ENCODE data around the gene UBTD1.

DNA sequence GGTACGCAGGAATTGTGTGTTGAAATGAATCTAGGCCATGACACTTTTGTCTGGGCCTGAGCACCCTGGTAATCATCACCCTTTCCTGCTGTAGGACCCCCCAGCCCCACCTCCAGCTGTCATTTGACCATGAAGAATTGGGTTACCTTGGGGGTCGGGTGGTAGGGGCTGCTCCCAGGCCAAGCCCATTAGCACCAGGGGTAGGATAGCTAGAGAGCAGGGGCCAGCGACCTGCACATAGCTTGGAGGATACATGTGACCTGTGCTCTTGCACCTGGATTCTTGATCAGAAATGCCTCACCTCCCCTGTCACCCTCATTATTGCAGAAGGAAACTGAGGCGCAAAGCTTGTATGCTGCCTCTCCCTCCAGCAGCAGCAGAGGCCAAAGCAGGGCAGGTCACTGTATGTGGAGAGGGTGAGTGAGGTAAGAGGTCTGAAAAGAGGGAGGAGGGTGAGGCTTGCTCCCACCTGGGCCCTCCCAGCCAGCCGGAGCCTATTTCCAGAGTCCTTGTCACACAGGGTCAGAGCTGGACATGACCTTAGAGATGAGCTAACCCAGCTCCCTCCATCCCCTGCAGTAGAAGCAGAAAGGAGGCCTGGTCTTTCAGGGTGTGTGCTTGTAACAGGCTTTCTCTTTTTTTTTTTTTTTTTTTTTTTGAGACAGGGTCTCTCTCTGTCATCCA lies 38.6 kb downstream of the UBTD1 start:
- TF ChIP-seq, protein P1, sequence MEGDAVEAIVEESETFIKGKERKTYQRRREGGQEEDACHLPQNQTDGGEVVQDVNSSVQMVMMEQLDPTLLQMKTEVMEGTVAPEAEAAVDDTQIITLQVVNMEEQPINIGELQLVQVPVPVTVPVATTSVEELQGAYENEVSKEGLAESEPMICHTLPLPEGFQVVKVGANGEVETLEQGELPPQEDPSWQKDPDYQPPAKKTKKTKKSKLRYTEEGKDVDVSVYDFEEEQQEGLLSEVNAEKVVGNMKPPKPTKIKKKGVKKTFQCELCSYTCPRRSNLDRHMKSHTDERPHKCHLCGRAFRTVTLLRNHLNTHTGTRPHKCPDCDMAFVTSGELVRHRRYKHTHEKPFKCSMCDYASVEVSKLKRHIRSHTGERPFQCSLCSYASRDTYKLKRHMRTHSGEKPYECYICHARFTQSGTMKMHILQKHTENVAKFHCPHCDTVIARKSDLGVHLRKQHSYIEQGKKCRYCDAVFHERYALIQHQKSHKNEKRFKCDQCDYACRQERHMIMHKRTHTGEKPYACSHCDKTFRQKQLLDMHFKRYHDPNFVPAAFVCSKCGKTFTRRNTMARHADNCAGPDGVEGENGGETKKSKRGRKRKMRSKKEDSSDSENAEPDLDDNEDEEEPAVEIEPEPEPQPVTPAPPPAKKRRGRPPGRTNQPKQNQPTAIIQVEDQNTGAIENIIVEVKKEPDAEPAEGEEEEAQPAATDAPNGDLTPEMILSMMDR (conservative IDR thresholded peaks at IDR 0.05 in 1 of 2, IDR thresholded peaks at IDR 0.05 in 1 of 2; ENCODE audit: extremely low read depth in 1 of 2, insufficient read depth in 1 of 2, low read depth in 1 of 2, low read length in 2 of 2) = no peak
- no peak for TF ChIP-seq EZH2 (IDR thresholded peaks at IDR 0.05; ENCODE audit: borderline replicate concordance, low read length)

All from mammary epithelial cell (primary cell).